GM18517 (cell line): Measurements from ENCODE around the gene CDH5.
"Not testable (repeated sequence)": the region's sequence is repeated elsewhere in the genome, so short reads cannot be mapped to it uniquely, and the experiment has no call there.

Experiments used
- ATAC-seq: cut with Tn5 transposase; IDR thresholded peaks from one replicate; pipeline ENCODE4 v1.9.1; 2021; ENCODE audit warnings: mild to moderate bottlenecking, moderate library complexity; ENCODE audit not compliant: unreplicated experiment

The CDH5 gene, protein sequence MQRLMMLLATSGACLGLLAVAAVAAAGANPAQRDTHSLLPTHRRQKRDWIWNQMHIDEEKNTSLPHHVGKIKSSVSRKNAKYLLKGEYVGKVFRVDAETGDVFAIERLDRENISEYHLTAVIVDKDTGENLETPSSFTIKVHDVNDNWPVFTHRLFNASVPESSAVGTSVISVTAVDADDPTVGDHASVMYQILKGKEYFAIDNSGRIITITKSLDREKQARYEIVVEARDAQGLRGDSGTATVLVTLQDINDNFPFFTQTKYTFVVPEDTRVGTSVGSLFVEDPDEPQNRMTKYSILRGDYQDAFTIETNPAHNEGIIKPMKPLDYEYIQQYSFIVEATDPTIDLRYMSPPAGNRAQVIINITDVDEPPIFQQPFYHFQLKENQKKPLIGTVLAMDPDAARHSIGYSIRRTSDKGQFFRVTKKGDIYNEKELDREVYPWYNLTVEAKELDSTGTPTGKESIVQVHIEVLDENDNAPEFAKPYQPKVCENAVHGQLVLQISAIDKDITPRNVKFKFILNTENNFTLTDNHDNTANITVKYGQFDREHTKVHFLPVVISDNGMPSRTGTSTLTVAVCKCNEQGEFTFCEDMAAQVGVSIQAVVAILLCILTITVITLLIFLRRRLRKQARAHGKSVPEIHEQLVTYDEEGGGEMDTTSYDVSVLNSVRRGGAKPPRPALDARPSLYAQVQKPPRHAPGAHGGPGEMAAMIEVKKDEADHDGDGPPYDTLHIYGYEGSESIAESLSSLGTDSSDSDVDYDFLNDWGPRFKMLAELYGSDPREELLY

DNA sequence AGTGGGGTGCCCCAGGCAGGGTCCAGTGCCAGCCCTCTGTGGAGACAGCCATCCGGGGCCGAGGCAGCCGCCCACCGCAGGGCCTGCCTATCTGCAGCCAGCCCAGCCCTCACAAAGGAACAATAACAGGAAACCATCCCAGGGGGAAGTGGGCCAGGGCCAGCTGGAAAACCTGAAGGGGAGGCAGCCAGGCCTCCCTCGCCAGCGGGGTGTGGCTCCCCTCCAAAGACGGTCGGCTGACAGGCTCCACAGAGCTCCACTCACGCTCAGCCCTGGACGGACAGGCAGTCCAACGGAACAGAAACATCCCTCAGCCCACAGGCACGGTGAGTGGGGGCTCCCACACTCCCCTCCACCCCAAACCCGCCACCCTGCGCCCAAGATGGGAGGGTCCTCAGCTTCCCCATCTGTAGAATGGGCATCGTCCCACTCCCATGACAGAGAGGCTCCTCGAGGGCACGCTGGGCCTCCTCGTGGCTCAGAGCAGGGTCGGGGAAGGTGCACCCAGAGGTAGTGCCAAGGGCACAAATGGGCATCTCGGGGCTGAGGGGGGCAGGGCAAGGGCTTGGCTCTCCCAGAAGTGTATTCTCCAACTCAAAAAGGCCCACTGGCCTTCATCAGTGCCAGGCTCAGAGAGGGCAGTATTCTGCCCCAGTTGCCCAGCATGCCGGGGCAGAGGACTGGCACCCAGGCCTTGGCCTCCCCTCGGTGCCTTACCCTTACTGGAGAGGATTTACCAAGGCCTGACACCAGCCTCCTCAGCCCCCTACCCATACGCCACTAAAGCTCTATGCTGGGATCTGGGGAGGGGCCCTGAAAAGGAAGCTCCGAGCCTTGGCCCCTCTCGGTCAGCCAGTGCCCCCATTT, at the start of gene CDH5:
Gene CDH5 (plus strand): TSS at position 259 of the 867 bp plus-strand sequence. CDS start 12,647 bp downstream, outside the sequence.
- no peak for ATAC-seq

DNA sequence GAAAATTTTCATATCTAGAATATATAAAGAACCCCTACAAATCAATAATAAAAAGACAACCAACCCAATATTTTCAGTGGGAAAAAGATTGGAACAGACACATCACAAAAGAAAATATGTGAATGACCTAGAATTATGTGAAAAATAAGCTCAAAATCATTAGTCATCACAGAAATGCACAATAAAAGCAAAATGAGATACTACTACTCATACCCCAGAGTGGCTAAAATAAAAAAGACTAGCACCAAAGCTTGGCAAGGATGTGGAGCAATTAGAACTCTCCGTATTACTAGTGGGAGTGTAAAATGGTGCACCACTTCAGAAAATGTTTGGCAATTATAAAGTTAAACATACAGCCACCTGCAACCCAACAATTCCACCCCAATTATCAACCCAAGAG, 48.0 kb upstream of the CDH5 start:
- no peak for ATAC-seq

DNA sequence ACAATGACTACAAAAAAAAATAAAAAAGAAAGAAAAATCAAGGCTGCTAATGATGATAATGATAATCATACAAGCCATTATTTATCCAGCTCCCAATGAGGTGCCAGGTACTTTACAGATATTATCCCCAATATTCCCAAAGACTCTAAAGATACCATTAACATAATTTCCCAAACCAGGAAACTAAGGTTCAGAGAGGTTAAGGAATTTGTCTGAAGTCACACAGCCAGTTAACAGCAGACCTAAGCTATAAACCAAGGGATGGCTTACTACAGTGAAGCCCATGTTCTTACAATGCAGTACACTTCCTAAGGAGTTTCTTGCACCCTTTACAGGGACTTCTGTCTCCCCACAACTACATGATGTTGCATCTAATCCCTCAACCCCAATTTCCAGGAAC, 45.7 kb upstream of the CDH5 start:
- ATAC-seq: no peak

DNA sequence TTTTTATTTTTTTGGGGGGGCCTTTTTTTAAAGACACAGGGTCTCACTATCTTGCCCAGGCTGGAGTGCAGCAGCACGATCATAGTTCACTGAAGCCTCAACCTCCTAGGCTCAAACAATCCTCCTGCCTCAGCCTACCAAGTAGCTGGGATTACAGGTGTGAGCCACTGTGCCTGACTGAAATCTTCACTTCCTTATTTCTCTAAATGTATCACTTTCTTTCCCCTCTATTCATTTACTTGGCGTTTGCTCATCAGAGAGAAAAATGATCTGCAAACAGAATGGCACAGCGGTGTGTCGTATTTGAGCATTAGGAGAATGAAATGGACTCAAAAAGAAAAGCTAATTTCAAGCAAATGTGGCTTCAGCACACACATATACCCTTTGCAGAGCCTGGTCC, 44.3 kb upstream of the CDH5 start:
- no peak for ATAC-seq

DNA sequence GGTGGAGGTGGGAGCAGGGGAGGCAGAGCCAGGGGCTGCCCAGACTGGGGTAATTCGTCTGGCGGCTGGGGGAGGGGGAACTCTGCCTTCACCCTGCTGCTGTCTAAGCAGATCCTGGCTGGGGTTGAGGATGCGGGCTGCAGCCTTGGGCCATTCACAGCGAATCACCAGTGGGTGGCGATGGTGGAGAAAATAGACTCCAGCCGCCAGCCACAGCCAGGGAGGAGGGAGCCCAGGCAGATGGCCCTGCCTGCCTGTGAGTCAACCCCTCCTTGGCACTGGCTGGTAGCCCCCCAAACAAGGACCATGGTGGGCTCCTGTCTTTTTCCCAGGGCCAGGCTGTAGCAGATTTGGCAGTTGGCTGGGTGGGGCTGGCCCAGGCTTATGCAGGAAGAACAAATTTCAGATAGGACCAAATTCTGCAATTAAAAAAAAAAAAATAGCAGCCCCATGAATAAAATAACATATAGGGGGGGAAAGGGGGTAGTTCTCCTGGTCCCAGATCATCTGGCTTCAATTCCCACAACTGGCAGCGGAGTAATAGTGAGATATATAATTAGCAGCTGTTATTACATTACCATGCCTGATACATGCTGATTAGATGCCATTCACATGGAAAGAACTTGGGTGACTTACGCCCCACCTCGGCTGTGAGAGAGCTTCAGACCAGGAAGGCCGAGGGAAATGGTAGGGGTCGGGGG, 41.5 kb upstream of the CDH5 start:
- no peak for ATAC-seq

DNA sequence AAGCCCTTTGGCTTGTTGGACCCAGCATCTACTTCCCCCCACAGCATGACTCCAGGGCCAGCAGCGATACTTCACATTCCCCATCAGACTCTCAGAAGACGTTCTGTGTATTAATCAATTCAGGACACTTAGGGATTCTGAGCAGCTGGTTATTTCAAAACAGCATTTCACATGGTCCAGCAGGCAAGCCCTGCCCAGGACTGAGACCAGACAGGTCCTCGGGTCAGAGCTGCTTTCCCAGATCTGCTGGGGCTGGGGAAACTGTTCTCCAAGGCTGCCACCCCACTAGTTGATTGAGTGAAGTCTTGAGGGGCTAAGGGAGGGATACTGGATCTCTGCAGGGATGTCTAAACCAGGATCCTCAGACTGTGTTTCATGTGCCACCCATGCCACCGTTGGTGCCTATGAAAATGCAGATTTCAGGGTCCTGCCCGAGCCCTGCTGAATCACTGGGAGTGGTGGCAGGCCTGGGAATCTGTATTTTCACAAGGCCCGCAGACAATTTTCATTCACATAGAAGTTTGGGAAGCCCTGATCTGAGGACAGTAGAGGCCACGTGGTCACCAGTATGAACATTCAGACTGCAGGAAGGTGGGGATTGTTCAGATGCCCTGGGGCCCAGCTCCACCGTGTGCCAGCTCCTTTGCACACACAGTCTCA, 40.6 kb upstream of the CDH5 start:
- no peak for ATAC-seq

DNA sequence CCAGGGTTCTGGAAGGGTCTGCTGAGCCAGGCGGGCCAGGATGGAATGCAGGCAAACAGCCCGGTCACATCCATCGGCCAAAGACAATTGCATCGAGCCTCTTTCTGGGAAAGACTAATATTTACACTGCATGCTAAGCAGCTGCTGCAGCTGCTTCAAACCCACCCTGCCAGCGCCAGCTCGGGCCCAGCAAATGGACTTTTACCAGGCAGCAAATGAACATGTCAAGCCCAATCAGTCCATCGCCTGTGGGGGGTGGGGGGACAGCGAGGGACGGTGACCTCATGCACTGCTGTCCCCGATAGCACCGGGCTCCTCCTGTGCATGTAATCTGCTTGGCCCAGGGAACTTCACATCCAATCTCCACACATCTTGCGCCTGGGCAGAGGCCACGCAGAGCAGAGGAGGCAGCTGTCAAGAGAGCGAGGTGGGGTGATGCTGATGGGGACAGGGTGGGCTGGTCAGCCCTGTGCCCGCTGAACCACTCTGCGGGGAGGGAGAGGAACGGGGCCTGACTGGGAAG, 39.4 kb upstream of the CDH5 start:
- ATAC-seq: no peak

DNA sequence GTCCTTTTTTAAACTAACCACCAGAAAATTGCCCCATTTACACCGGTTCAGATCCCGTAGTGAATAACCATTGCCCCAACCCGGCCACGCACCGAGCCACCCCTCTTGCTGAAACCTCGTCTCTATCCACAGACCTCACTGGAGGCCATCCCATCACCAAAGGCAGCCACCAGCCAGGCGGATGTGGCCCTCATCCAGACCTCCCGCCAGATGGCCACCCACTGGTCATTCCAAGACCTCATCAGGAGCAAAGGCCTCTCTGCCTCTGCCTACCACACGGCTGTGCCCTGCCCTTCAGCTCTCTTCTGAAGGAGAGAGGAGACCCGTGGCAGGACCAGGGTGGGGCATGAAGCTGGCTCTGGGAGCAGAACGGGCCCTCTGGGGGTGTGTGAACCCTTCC, 38.2 kb upstream of the CDH5 start:
- ATAC-seq: no peak

DNA sequence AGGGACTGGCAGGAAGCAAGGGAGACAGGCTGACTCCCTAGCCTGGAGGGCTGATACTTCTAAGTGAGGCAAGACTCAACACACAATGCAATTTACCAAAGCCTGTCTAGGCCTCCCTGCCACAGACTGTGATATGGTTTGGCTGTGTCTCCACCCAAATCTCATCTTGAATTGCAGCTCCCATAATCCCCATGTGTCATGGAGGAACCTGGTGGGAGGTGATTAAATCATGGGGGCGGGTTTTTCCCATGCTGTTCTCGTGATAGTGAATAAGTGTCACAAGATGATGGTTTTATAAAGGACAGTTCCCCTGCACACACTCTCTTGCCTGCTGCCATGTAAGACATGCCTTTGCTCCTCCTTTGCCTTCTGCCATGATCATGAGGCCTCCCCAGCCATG, 35.0 kb upstream of the CDH5 start:
- not testable (repeated sequence) for ATAC-seq

DNA sequence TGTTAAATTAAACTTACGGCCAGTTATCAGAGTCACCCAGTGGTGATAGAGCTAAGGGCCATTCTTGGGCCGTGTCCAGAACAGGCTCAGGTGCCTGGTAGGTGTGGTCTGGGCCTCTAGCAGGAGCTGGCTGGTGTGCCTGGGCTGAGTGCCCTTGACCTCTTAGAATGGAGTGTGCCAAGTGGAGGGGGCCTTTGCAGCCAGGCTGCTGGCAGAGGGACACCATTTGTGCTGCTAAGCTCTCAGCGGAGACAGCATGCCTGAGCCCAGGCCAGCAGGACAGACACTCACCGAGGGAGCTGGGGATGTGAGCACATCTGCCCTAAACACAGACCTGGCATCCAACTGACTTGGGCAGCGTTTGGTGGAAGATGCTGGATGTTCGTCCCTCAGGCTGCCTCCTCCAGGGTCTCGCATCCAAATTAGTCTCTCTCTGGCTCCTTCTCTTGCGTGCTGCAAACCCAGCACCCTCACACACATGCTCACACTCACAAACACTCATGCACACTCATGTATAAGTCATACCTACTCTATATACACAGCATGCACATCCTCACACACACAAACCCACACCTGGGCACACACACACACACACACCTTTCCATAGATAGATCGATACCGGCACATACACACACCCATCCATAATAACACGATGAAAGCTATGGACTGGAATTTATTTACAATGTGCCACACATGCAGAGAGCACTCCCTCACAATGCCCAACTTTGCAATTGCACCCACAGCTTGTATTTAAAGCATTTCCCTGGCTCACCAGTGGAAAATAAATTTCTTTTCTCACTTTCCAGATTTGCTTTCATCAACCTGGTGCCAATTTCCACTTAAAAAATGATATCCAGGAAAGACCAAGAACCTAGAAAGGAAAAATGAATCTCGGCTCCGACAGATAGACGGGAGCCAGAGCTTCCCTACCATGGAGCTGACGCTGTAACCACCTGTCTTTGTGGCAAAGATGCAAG, 33.6 kb upstream of the CDH5 start:
- ATAC-seq: no peak

DNA sequence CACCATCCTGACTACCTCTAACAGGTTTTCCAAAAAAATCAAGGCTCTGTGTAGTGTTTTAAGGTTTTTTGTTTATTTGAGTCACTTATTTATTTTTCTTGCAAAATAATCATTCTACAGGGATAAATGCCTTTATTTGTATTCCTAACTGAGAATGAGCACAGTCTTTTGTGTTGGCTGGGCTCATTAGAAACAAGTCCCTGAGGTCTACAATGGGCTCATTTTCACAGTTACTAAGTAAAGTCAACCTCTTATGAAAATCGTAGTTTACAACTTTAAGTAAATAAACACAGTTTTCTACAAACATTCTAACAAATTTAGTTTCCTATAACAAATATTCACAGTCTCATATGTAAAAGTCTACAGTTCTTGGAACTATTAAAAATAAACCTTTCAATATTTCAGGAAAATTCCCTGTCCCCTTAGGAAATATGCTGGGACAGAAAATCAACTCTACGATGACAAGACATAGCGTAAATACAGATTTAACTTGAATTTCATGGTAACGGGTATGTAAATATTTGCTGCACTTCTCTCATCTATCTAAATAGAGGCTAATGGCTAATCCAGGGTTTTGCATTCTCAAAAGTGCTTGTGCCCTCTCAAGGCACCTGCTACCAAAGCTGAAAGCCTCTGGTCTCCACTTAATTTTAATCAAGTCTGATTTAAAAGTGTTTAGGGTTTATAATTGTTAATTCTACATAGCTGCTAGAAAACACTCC, 31.5 kb upstream of the CDH5 start:
- ATAC-seq: no peak

DNA sequence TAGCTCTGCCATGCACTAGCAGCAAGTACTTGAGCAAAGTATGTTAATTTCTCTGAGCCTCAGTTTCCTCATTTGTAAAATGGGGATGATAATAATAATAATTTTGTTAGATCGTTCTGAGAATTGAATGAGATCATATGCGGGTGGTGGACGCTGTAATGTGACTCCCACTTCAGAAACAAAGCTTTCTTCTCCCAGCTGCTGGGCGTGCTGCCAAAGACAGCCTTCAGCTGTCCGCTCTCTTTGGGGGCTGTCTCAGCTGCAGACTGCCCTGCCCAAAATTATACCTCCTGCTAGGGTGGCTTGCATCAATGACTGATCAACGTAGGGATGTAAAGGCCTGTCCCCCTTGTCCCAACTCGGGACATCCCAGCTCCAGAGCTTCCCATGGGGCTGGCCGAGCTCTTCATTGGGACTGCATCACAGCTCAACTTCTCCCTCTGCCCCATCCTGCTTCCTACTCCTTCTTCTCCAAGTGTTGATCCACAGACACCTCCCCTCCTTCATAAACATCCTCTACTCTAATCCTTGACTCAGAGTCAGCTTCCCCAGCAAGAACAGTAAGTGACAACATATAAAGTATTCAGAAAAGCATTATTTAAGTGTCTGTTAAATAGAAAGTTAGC, 30.7 kb upstream of the CDH5 start:
- ATAC-seq: no peak

DNA sequence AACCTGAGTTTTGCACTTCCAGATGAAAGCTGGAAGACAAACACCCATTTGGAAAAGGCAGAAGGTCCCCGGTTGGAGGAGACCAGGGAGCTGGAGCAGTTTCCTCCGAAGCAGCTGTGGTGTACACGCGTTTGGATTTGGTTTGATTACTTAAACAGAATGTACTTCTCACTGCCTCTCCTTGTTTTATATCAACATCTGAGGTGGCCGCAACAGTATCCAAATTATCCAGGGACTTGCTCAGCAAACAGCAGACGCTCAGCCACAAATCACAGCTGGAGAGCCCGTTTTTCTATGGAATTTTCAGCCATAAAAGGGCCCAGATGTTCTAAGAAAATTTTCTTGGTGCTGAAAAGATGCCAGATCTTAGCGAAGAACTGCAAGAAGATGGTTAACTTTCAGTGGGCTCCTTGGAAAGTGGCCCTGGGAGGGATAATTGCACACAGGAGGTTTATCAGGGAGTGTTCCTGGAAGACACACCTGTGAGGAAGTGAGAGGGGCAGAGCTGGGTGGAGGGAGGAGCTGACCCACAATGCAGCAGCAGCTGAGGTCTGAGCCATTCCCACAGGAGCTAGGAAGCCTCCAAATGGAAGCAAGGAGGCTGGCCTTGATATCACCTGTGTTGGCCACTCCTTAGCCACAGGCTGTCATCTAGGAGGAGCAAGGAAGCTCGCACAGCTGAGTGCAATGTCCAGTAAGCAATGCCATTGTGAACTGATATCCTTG, 28.9 kb upstream of the CDH5 start:
- no peak for ATAC-seq

DNA sequence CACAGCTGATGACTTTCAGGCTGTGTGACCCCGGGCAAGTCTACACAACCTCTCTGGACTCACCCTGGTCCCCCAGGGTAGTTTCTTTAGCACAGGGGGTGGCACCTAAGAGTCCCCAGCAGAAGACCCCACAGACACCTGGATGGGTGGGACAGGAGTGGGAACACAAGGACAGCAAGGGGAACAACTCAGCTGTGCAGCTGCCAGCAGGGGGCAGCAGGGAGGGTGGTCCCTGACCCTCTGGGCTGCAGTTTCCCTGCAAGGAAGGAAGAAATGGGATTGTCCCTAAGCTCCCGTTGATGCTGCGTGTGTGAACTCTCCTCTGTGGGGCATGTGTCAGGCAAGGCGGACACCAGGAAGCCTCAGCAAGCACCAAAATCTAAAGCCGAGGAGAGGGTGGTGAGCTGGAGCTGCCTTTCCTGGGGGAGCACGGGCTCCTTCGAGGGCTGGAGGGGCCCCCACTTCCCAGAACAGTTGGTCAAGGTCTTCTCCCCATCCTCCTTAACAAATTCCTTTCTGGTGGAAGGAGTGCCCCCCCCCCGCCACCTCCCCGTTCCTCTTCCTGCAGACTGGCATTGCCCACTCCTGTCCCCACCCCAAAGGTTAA, 24.1 kb upstream of the CDH5 start:
- ATAC-seq: no peak

DNA sequence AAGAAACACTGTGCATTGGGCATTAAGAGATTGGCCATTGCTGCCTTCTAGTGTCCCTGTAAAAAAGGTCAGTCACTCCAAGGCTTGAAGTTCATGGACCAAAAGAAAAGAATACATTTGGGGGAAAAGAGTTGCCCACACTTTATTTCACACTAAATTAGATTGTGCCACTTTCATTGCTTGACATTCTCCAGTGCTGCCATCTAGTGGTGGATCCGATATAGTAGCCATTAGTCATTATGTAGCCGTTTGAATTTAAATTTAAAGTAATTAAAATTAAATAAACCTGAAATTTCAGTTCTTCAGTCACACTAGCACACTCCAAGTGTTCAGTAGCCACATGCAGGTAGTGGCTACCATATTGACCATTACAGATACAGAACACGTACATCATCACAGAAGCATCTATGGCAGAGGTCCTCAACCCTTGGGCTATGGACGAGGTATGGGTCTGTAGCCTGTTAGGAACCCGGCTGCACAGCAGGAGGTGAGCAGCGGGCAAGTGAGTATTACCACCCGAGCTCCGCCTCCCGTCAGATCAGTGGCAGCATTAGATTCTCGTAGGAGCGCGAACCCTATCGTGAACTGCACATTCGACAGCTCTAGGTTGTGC, 21.9 kb upstream of the CDH5 start:
- ATAC-seq: no peak

DNA sequence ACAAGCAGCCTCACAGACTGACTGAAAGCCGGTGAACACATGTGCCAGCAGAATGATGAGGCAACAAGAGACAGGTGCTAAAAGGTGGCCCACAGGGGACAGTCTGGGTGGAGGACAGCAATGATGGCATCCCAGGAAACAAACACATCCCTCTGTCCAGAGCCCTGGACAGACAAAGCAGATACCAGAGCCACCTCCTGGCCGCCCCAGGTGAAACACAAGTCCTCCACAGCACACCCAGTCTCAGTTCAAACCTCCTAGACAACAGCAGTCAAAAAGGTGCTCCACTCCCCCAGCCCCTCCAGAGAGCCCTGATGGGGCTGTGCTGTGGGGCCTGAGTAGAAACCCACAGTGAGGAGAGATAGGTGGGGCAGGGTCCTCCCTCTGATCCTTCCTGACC, 20.3 kb upstream of the CDH5 start:
- ATAC-seq: no peak
